GM21576 (cell line): ENCODE data around the gene UBXN4.
"Not testable (repeated sequence)": the region's sequence is repeated elsewhere in the genome, so short reads cannot be mapped to it uniquely, and the experiment has no call there.

Source experiments
- ATAC-seq: cut with Tn5 transposase; IDR thresholded peaks from one replicate; pipeline ENCODE4 v1.9.1; 2021; ENCODE audit warnings: mild to moderate bottlenecking, moderate library complexity; ENCODE audit not compliant: unreplicated experiment

The UBXN4 gene, protein sequence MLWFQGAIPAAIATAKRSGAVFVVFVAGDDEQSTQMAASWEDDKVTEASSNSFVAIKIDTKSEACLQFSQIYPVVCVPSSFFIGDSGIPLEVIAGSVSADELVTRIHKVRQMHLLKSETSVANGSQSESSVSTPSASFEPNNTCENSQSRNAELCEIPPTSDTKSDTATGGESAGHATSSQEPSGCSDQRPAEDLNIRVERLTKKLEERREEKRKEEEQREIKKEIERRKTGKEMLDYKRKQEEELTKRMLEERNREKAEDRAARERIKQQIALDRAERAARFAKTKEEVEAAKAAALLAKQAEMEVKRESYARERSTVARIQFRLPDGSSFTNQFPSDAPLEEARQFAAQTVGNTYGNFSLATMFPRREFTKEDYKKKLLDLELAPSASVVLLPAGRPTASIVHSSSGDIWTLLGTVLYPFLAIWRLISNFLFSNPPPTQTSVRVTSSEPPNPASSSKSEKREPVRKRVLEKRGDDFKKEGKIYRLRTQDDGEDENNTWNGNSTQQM

DNA sequence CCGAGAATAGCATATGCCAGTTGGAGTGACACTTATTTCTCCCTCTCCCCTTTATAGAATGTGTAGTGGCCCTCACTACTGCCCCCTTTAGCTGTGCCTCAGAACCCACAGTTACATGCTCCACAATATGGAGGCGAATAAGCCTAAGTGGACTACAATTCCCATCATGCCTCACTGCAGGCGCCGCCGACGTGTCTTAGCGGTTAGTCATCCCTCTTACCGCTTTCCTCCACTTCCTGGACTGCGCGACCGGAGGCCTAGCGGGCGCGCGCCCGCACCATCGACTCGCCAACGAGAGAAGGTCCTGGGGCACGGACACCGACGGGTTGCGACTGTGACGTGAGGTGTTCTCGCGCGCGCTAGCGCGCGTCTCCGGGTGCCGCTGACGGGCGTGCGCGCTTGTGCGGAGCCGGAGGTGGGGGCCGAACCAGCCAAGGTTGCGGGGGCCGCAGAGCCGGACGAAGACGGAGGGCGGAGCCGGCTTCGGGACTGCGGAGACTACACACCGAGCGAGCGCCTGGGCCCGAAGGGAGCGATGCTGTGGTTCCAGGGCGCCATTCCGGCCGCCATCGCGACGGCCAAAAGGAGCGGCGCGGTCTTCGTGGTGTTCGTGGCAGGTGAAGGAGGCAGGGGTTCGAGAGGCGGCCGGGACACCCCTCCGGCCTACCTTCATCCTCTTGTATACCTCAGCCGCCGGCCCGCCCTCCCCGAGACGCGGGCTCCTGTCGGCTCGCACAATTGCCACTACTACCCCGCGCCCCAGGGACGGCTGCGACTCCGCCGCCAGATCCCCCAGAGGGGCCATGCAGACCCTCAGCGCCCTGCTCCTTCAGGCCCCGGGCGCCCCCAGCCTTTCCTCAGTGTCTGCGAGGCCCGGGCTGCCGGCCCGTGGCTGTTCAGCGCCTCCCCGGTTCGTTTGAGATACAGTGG lies at the start of gene UBXN4:
TSS of gene UBXN4 (plus strand) at position 461 of the 930 bp plus-strand sequence. CDS start at position 536, 75 bp downstream.
- peak; percentile 84 for ATAC-seq

- ATAC-seq = no peak
These were observed 46.9 kb upstream of the UBXN4 start for GRCh38 chr2:135694711-135695110.

DNA sequence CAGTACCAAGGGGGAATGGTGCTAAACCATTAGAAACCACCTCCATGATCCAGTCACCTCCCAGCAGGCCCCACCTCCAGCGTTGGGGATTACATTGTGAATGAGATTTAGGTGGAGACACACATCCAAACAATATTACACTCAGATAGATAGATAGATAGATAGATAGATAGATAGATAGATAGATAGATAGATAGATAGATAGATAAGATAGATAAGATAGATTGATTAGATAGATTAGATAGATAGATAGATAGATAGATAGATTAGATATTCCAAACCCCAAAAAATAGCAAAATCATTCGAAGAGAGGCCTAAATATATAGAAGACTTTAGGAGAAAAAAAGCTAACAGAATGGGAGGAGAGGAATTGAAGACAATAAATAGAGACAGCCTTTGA lies 42.8 kb upstream of the UBXN4 start:
- ATAC-seq = no peak

GRCh38 chr2:135701442-135701841 lies 40.2 kb upstream of the UBXN4 start:
- ATAC-seq = no peak

DNA sequence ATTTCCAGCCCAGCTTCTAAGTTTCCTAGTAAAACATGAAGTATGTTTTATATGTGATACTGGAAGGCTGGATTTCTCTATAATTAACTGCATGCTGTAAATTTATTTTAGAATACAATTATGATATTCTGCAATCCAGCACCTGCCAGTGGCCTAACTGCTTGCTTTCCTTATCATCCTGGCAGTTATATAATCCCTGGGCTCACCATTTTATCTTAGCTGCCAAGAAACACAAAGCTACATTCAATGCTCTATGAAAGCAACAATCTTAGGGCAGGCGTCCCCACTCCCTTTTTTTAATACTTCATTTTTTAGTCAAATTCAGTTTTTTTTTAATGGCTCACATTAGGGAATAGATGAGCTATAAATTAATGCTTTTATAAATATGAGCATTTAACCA lies 38.4 kb upstream of the UBXN4 start:
- no peak for ATAC-seq

DNA sequence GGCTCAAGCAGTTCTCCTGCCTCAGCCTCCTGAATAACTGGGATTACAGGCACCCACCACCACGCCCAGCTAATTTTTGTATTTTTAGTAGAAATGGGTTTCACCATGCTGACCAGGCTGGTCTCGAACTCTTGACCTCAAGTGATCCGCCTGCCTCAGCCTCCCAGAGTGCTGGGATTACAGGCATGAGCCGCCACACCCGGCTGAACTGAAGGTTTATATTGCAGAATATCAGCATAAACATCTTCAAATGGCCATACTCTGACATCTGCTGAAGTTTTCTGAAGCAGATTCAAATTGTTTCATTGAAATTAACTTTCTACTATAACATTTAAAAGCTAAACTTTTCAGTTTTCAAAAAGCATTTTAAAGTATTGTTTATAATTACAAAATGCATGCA lies 37.6 kb upstream of the UBXN4 start:
- not testable (repeated sequence) for ATAC-seq

DNA sequence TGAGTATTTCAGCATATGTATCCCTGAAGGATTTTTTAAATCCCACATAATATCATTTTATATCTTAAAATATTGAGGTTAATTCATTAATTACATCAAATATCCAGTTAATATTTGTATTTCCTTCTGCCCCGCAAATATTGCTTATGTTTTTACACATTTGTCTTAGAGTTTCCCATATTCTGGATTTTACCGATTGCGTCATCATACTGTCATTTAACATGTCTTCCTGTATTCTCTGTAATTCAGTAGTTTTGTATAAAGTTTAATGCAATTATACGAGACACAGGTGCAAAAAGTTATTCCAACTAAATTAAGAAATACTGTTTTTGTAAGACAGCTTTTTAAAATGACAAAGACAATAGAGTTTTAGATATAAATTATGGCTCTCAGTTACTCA lies 33.5 kb upstream of the UBXN4 start:
- ATAC-seq = no peak

DNA sequence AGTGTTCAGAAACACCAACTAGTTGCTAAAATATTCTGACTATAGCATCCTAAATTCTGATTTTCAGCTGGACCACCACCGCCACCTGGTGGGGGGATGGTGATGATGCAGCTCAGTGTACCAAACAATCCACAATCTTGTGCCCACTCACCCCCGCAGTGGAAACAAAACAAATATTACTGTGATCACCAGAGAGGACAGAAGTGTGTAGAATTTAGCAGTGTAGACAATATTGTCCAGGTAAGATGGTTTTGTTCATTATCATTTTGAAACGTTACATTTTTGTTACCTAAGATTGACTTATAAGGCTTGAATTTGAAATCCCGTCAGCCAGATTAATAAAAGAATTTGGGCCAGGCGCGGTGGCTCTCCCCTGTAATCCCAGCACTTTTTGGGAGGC lies 31.7 kb upstream of the UBXN4 start:
- no peak for ATAC-seq

DNA sequence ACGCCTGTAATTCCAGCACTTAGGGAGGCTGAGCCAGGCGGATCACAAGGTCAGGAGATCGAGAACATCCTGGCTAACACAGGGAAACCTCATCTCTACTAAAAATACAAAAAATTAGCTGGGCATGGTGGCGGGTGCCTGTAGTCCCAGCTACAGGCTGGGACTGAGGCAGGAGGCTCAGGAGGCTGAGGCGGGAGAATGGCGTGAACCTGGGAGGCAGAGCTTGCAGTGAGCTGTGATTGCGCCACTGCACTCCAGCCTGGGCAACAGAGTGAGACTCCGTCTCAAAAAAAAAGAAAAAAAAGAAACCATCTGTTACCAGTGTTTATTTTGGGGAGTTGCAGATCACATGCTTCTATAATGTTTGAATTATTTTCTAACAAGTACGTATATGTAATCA lies 26.6 kb upstream of the UBXN4 start:
- not testable (repeated sequence) for ATAC-seq

GRCh38 chr2:135728064-135728743 lies 13.5 kb upstream of the UBXN4 start:
- ATAC-seq = no peak

GRCh38 chr2:135732561-135732960 lies 9.1 kb upstream of the UBXN4 start:
- no peak for ATAC-seq

GRCh38 chr2:135733045-135733444 lies 8.6 kb upstream of the UBXN4 start:
- no peak for ATAC-seq

DNA sequence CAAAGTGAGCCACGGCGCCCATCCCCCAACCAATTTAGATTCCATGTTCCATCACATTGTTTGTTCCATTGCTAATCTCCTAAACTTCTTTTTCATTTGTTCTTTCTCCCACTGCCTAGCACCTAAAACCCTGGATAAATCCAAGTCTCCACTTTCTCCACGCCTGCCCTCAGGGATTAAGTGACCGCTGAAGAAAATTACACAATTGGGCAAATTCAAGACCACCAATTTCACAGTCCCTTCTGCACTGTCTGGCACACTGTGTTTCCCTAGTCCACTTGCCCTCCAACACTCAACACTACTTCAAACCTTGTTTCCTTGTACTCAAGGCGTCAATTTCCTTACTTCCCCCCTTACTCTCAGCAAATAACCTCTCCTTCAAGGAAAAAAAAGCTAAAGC lies 5.1 kb upstream of the UBXN4 start:
- no peak for ATAC-seq

- no peak for ATAC-seq
These were observed 1.4 kb upstream of the UBXN4 start for GRCh38 chr2:135740206-135740605.

- ATAC-seq = no peak
These were observed 636 bp upstream of the UBXN4 start for GRCh38 chr2:135741043-135741394.

DNA sequence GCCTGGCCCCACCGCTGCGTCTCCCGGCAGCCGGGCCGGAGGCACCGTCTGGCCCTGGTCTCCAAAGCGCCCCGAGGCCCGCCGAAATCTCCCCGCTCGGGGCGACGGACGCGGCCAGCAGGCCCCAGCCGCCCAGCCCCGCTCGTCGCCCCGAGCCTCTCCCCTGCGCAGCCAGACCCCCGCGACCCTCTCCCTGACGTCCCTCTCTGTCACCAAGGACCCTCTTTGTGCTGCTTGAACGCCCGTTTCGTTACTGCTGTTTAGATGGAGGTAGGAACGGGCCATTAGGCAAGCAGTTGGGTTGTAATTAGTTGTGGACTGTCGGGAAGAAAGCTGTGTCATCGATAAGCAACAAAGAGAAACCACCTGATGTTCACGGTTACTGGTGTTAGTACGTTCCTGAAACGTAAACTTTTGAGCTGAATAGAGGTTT lies 686 bp downstream of the UBXN4 start:
- peak; percentile 18 for ATAC-seq

DNA sequence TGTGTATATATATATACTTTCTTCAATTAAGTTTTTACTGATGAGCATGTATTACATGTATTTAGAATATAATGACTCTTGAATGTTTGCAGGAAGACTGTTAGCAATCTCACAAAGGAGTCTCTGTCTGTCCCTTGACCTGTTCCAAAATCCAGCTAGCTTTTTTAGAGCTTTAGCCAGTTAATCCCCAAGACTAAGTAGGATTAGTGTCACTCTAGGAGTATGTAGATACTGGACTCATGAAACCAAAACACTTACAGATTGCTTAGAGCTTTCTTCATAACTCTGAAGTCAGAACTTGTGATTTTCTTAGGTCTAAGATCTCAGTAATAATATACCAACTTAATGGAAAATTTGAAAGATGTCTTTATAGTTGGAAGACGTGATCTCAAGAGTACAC lies 2.2 kb downstream of the UBXN4 start:
- ATAC-seq = no peak

DNA sequence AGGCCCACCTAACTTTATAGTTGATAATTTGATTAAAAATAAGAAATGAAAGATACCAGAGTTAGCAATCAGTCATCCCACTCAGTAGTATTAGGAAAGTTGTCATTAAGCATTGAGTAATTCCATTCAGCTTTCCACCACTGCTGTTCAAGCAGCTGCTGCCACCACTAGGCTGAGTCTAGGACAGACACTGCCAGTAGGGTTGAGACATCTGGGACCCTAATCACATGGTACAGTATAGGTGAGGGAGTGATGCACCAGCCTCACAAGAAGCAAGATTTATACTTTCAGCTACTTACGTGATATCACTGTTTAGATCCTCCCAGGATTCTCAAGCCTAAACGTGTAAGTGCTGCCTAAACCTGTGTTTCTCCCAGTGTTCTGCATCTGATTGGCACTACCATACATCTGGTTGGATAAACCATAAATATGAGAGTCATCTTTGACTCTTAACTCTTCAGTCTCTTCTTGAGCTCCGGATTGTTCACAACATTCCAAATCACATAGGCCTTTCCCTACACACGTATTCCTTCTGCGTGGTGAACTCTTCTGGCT lies 3.2 kb downstream of the UBXN4 start:
- ATAC-seq = no peak

DNA sequence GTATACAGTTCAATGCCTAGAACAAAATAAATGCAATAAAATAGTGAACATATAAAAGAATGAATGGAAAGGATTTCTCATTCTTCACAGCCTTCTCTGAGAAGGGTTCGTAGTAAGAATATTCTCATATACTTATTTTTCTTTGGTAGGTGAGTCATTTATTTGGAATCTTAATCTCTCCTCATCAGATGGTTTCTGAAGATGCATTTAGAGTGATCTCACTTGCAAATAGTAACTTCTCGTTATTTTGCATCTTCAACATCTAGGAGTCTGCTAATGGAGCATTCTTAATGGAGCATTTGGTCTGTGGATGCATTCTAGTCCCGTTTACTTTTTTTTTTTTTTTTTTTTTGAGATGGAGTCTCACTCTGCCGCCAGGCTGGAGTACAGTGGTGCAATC lies 3.9 kb downstream of the UBXN4 start:
- no peak for ATAC-seq

DNA sequence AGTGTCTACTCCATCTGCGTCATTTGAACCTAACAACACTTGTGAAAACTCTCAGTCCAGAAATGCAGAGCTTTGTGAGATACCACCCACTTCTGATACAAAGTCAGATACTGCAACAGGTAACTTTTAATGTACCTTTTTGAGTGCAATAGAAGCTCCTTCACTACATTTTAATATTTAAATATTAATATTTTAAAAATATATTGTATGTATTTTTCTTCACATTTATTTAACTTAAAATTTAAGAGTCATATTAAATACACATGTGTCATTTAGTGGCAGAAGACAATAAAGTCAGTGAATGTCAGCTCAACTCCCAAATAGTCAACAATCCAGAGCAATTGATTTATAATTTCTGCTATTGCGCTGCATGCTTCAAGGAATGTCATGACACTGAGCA lies 13.9 kb downstream of the UBXN4 start:
- no peak for ATAC-seq

DNA sequence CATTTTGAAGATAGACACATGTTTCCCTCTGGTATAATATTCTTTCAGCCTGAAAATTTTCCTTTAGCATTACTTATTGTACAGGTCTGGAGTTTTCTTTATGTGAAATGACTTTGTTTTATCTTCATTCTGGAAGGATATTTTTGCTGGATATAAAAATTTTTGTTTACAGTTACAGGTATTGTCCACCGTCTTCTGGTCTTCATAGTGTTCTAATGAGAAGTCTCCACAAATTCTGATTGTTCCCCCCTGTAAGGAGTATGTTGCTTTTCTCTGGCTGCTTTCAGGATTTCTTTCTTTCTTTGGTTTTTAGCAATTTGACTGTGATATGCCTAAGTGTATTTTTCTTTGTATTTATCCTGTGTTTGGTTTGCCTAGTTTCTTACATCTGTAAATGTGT lies 15.0 kb downstream of the UBXN4 start:
- no peak for ATAC-seq
